ENCODE data around the gene HKDC1. TPM values are rescaled to one million over a fixed set of nuclear protein-coding genes. Genes with fewer than 3 reads are reported as not detected.

The HKDC1 gene
- polyA plus RNA-seq, 1 donor from 2014 or later: 0.07 TPM

DNA sequence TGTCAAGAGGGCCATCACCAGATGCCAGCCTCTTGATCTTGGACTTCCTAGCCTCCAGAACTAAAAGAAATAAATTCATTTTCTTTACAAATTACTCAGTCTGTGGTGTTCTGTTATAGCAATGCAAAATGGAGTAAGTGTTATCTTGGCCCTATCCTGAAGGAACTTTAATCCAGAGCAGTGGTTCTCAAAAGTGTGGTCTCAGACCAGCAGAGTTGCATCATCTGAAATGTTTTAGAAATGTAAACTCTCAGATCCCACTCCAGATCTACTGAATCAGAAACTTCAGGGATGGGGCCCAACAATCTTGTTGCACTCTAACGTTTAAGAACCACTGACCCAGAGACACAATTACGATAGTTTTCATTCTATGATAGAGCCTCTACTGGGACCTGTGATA is 43.3 kb upstream of the HKDC1 start:
- Histone ChIP-seq H3F3A (ENCODE audit: insufficient read depth, low read length, poor library complexity, severe bottlenecking) (no peaks in the 10 kb centered on the region), H3K9me2 (ENCODE audit: insufficient read depth, low read length) (no peaks in the 10 kb centered on the region), H3K27ac (ENCODE audit: low read length) (no peak overlapping the region), H3K9ac (ENCODE audit: low read length) (no peak overlapping the region), H3K9me3 (ENCODE audit: low read length) (no peaks in the 10 kb centered on the region), H3K4me2 (ENCODE audit: low read length) (no peak overlapping the region), H3K27me3 (ENCODE audit: insufficient read depth, low read depth, low read length) (no peaks in the 10 kb centered on the region), H3K79me2 (replicated peaks; ENCODE audit: insufficient read depth, low read length) (peaks cover 18% of the 10 kb centered on the region), H3K4me3 (ENCODE audit: low read length) (no peak overlapping the region), H3K36me3 (ENCODE audit: insufficient read depth, low read length) (no peaks in the 10 kb centered on the region), H2AFZ (ENCODE audit: low read depth, low read length) (no peak overlapping the region), H4K20me1 (ENCODE audit: insufficient read depth) (no peaks in the 10 kb centered on the region)
- TF ChIP-seq EP300 (conservative IDR thresholded peaks at IDR 0.05; ENCODE audit: poor library complexity, severe bottlenecking) (no peak), MXI1 (conservative IDR thresholded peaks at IDR 0.05; ENCODE audit: poor library complexity, severe bottlenecking) (no peak), POLR2AphosphoS5 (IDR thresholded peaks at IDR 0.05) (no peak)
- TF ChIP-seq, protein P1, sequence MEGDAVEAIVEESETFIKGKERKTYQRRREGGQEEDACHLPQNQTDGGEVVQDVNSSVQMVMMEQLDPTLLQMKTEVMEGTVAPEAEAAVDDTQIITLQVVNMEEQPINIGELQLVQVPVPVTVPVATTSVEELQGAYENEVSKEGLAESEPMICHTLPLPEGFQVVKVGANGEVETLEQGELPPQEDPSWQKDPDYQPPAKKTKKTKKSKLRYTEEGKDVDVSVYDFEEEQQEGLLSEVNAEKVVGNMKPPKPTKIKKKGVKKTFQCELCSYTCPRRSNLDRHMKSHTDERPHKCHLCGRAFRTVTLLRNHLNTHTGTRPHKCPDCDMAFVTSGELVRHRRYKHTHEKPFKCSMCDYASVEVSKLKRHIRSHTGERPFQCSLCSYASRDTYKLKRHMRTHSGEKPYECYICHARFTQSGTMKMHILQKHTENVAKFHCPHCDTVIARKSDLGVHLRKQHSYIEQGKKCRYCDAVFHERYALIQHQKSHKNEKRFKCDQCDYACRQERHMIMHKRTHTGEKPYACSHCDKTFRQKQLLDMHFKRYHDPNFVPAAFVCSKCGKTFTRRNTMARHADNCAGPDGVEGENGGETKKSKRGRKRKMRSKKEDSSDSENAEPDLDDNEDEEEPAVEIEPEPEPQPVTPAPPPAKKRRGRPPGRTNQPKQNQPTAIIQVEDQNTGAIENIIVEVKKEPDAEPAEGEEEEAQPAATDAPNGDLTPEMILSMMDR (IDR thresholded peaks at IDR 0.05; ENCODE audit: poor library complexity, severe bottlenecking): no peak

DNA sequence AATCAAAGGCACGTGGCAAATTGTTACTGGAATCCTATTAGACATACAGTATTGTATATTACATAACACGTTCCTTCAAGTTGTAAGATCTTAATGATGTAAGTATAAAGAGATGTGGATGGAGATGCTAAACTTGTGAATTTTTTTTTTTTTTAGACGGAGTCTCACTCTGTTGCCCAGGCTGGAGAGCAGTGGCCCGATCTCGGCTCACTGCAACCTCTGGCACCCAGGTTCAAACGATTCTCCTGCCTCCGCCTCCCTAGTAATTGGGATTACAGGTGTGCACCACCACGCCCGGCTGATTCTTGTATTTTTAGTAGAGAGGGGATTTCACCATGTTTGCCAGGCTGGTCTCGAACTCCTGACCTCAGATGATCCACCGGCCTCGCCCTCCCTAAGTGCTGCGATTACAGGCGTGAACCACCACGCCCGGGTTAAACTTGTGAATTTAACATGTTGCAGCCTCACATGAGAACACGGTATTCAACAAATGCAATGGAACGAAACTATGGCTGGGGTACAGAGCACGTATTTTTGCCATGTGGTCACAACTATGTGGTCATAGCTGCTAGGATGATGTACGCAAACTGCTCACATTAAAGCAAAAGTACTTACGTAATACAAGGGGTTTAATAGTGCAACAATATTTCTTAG is 40.9 kb upstream of the HKDC1 start:
- H3K27ac ChIP-seq (ENCODE audit: low read length): no peak overlapping the region
- no peaks in the 10 kb centered on the region for H3K9me2 ChIP-seq (ENCODE audit: insufficient read depth, low read length)
- no peaks in the 10 kb centered on the region for H3K27me3 ChIP-seq (ENCODE audit: insufficient read depth, low read depth, low read length)
- peaks cover 32% of the 10 kb centered on the region for H3K79me2 ChIP-seq (replicated peaks; ENCODE audit: insufficient read depth, low read length)
- H3K9me3 ChIP-seq (ENCODE audit: low read length): no peaks in the 10 kb centered on the region
- peak overlapping the region; percentile 83 for H3K9ac ChIP-seq (ENCODE audit: low read length)
- peak overlapping the region; percentile 75 for H3K4me3 ChIP-seq (ENCODE audit: low read length)
- no peak for TF ChIP-seq EP300 (conservative IDR thresholded peaks at IDR 0.05; ENCODE audit: poor library complexity, severe bottlenecking)
- no peak for TF ChIP-seq SMC3 (conservative IDR thresholded peaks at IDR 0.05; ENCODE audit: poor library complexity)
- TF ChIP-seq, protein P1 (IDR thresholded peaks at IDR 0.05; ENCODE audit: poor library complexity, severe bottlenecking): no peak
- TF ChIP-seq MXI1 (conservative IDR thresholded peaks at IDR 0.05; ENCODE audit: poor library complexity, severe bottlenecking): no peak
- TF ChIP-seq, protein P2, sequence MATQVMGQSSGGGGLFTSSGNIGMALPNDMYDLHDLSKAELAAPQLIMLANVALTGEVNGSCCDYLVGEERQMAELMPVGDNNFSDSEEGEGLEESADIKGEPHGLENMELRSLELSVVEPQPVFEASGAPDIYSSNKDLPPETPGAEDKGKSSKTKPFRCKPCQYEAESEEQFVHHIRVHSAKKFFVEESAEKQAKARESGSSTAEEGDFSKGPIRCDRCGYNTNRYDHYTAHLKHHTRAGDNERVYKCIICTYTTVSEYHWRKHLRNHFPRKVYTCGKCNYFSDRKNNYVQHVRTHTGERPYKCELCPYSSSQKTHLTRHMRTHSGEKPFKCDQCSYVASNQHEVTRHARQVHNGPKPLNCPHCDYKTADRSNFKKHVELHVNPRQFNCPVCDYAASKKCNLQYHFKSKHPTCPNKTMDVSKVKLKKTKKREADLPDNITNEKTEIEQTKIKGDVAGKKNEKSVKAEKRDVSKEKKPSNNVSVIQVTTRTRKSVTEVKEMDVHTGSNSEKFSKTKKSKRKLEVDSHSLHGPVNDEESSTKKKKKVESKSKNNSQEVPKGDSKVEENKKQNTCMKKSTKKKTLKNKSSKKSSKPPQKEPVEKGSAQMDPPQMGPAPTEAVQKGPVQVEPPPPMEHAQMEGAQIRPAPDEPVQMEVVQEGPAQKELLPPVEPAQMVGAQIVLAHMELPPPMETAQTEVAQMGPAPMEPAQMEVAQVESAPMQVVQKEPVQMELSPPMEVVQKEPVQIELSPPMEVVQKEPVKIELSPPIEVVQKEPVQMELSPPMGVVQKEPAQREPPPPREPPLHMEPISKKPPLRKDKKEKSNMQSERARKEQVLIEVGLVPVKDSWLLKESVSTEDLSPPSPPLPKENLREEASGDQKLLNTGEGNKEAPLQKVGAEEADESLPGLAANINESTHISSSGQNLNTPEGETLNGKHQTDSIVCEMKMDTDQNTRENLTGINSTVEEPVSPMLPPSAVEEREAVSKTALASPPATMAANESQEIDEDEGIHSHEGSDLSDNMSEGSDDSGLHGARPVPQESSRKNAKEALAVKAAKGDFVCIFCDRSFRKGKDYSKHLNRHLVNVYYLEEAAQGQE (IDR thresholded peaks at IDR 0.05; ENCODE audit: borderline replicate concordance): no peak
- TF ChIP-seq POLR2AphosphoS5 (IDR thresholded peaks at IDR 0.05): no peak
- TF ChIP-seq RAD21 (conservative IDR thresholded peaks at IDR 0.05): no peak
- TF ChIP-seq EZH2 (IDR thresholded peaks at IDR 0.05; ENCODE audit: borderline replicate concordance, insufficient read depth, low read length, poor library complexity, severe bottlenecking): no peak
- no peak for TF ChIP-seq TAF1 (IDR thresholded peaks at IDR 0.05; ENCODE audit: low read depth)
- H3K36me3 ChIP-seq (ENCODE audit: insufficient read depth, low read length): no peaks in the 10 kb centered on the region
- H2AFZ ChIP-seq (ENCODE audit: low read depth, low read length): peak overlapping the region; percentile 75
- no peaks in the 10 kb centered on the region for H3F3A ChIP-seq (ENCODE audit: insufficient read depth, low read length, poor library complexity, severe bottlenecking)
- H3K4me2 ChIP-seq (ENCODE audit: low read length): peak overlapping the region; percentile 66
- no peaks in the 10 kb centered on the region for H4K20me1 ChIP-seq (ENCODE audit: insufficient read depth)
